ENCODE data around the gene CD200R1. TPM values are rescaled to one million over a fixed set of nuclear protein-coding genes. Genes with fewer than 3 reads are reported as not detected.

Gene CD200R1
- total and polyA plus RNA-seq, 2 of the 13 experiments (the other 11 are each of a cell fraction or from before 2014, with no cell fraction given): 0.04 TPM; not detected in 1

- TF ChIP-seq ZBTB10 (CRISPR knock-in tag; IDR thresholded peaks at IDR 0.05; ENCODE audit: borderline replicate concordance) (no peak), THAP9 (CRISPR knock-in tag; IDR thresholded peaks at IDR 0.05; ENCODE audit: borderline replicate concordance) (no peak)
Observed at GRCh38 chr3:112930771-112931170, 44.1 kb downstream of the CD200R1 start (continued).

GRCh38 chr3:112925969-112926368 is 48.9 kb downstream of the CD200R1 start:
- no peaks in the 10 kb centered on the region for H3K4me1 ChIP-seq (ENCODE audit: insufficient read depth, low read length)
- no peaks in the 10 kb centered on the region for H4K20me1 ChIP-seq (ENCODE audit: insufficient read depth, low read length)
- intact Hi-C loops (cut with micrococcal nuclease; ENCODE audit: unreplicated experiment): no loop called here
- H3K27me3 ChIP-seq (ENCODE audit: control insufficient read depth in 1 of 2, insufficient read depth in 2 of 2, low read length in 2 of 2): no peaks in the 10 kb centered on the region
- in situ Hi-C loops (cut with HindIII; ENCODE audit: extremely low pct_ligation_motif_present, low pct_unique_long_range_greater_than_20kb): no loop called here
- POLR2A ChIA-PET: no interaction called here
- no peak overlapping the region for H3K9ac ChIP-seq (ENCODE audit: insufficient read depth, low read depth, low read length)
- 0% methylated on average over 2 of the region's 2 CpGs for WGBS (ENCODE audit: low lambda C conversion rate)
- no peak for ATAC-seq
- H2AFZ ChIP-seq (ENCODE audit: low read length): no peak overlapping the region
- H3K79me2 ChIP-seq (ENCODE audit: insufficient read depth, low read length): no peaks in the 10 kb centered on the region
- no peak for FAIRE-seq
- H3K27ac ChIP-seq (ENCODE audit: extremely low read length, insufficient read depth, low read length): no peak overlapping the region
- CTCF ChIA-PET (ENCODE audit: low intra/inter-chr PET ratio, low total read pairs): no interaction called here
- H3K36me3 ChIP-seq (replicated peaks in 1 of 2; ENCODE audit: control insufficient read depth in 1 of 2, insufficient read depth in 2 of 2, low read length in 2 of 2): no peaks in the 10 kb centered on the region
- no peak overlapping the region for H3K4me3 ChIP-seq (replicated peaks in 1 of 3; ENCODE audit: insufficient read depth in 1 of 3, low read depth in 2 of 3, low read length in 3 of 3)
- no peaks in the 10 kb centered on the region for H3K9me3 ChIP-seq (ENCODE audit: low read length)
- no peak overlapping the region for H3K4me2 ChIP-seq (ENCODE audit: low read depth, low read length)
- no peak for DNase-seq (ENCODE audit: low spot score)
- BruUV-seq (replicated peaks): no TSS peak
- no peak for TF ChIP-seq ERF (CRISPR knock-in tag; IDR thresholded peaks at IDR 0.05)

Measured in HepG2 (cell line).